GM21447 (cell line): ENCODE results near the gene TAS2R1.

Experiments
- ATAC-seq: cut with Tn5 transposase; IDR thresholded peaks from one replicate; pipeline ENCODE4 v1.9.1; 2021; ENCODE audit not compliant: unreplicated experiment

The TAS2R1 gene, protein sequence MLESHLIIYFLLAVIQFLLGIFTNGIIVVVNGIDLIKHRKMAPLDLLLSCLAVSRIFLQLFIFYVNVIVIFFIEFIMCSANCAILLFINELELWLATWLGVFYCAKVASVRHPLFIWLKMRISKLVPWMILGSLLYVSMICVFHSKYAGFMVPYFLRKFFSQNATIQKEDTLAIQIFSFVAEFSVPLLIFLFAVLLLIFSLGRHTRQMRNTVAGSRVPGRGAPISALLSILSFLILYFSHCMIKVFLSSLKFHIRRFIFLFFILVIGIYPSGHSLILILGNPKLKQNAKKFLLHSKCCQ

DNA sequence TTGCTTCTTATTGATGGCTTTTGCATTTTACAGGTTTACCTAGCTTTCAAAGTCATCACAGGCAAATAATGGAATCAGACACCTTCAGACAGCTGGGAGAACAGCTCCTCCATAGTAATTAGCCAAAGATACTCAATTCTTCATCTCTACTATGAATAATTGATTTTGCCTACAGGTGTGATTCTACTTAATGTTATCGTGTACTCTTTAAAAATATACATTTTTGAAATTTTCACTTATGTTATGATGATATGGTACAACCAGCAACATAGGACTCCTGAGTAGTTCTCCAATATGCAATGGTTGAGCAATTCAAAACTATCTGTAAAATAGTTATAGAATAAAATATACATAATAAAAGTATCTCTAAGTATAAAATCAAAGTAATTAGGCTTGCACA lies at the start of gene TAS2R1:
TAS2R1 (minus strand) TSS at position 101 of the 400 bp plus-strand sequence. CDS start 319 bp downstream, outside the sequence.
- ATAC-seq, result no peak

DNA sequence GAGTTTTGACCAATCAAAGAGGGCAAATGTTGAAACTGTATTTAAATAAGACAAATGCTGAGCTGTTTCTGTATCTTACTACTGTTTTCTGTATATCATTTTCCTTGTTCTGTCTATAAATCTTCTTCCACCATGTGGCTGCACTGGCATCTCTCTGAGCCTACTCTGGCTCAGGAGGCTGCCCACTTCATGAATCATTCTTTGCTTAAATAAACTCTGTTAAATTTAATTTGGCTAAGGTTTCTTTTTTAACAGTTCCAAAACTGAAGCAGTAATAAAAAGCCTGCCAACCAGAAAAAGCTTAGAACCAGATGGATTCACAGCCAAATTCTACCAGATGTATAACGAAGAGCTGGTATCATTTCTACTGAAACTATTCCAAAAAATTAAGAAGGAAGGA lies 40.2 kb upstream of the TAS2R1 start:
- ATAC-seq, result no peak

DNA sequence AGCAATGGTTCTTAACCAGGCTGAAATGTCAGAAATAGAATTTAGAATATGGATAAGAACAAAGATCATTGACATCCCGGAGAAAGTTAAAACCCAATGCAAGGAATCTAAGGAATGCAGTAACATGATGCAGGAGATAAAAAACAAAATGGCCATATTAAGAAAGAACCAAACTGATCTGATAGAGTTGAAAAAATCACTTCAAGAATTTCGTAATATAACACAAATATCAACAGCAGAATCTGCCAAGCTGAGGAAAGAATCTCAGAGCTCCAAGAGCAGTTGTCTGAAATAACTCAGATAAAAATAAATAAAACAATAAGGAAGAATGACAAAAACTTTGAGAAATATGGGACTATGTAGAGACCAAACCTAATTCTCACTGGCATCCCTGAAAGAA lies 37.8 kb upstream of the TAS2R1 start:
- no peak for ATAC-seq

DNA sequence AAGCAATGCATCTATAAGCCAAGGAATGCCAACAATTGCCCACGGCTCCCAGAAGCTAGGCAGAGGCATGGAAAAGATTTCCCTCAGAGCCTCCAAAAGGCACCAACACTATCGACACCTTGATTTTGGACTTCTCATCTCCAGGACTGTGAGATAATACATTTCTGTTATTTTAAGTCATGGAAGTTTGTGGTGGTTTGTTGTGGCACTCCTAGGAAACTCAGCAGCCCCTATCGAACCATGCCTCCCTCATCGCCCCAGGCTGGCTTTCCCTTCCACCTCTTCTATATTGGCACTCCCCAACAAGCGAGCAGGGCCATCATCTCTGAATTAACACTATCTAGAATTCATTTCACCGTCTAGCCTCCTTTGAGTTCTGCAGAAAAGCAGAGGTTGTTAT lies 33.7 kb upstream of the TAS2R1 start:
- ATAC-seq, result no peak

DNA sequence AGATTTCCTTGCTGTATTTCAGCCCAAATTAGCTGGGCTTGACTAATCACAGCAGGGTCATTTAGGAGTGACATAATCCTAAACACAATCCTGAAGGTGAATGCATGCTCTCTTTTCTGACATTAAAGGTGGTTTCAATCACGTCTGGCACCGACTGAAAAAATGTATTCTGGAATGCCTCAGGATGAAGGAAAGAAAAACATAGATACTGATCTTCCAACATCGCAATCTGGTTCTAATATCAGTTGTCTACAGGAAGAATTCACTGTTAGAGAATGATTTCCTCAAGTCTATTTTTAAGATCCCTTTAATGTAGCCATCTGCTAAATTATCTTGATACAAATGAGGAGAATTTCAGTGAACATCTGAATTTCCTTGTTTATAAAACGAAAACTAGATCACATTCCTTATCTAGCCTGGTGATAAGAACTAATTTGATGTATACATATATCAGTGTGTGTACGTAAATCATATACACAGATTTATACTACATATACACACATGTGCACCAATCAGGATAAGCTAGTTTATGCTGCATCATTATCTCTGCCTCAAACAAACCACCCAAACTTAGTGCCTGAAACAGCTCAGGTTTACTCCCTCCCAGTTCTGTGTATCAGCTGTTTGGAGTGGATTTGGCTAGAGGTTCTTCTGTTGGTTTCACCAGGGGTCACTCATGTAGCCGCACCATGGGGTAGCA lies 31.3 kb upstream of the TAS2R1 start:
- ATAC-seq, result no peak

DNA sequence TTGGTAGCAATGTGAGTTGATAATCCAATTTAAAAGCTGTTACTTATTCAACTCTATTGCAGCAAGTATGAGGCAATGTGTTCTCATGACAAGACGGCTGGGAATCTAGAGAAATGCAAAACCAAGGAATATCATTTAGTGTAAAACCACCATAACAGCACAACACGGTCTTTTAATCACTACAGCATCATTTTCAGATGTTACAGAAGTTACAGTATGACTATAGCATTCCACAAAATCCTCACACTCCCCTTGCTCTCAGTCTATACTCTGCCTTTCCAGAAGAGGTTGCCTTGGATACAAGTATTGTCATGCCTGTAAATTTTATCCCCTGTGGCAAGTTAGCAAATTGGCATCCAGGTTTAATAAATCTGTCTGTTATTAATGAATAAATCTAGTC lies 28.6 kb upstream of the TAS2R1 start:
- ATAC-seq, result no peak

DNA sequence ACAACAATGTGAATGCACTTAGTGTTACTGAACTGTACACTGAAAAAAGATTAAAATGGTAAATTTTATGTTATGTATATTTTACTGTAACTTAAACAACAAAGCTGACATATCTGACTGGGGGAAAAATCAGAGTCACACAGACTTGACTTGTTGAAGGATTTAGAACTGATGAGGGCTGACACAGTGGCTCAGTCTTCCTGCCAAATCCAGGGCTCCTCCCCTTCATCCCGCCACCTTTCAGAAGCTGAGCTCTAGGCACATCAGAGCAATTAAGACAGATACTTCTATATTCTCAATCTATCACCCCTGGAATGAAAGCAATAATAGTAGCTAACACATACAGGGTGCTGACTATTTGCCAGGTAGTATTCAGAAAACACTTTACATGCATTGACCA lies 27.7 kb upstream of the TAS2R1 start:
- no peak for ATAC-seq

DNA sequence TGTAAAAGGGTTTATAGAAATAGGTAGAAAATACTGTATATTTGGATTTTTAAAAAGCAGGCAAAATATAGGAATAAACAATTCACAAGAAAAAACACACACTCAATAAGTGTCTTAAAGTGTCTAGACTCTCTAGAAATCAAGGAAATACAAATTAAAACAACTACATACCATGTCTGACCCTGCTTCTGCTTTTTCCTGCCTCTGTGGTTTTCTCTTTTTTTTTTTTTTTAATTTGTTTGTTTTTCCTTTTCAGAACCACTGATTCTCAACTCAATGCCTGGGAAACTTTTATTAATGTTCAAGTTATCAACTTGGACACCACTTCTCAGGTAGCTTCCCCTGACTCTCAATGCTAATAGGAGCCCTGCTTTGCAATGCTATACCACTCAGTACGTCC lies 25.5 kb upstream of the TAS2R1 start:
- ATAC-seq, result no peak

DNA sequence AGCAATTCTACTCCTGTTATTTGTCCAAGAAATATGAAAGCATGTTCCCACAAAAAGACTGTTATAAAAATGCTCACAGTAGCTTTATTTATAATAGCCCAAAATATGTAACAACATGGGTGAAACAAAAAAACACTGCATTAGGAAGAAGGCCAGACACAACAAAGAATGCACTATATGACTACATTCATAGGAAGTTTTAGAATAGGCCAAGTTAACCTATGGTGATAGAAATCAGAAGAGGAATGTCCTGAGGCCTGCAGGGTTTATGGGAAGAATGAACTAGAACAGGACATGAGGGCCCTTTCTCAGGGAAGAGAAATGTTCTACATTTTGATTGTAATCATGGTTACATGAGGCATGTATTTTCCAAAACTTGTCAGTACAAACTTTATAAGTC lies 24.7 kb upstream of the TAS2R1 start:
- ATAC-seq, result no peak

DNA sequence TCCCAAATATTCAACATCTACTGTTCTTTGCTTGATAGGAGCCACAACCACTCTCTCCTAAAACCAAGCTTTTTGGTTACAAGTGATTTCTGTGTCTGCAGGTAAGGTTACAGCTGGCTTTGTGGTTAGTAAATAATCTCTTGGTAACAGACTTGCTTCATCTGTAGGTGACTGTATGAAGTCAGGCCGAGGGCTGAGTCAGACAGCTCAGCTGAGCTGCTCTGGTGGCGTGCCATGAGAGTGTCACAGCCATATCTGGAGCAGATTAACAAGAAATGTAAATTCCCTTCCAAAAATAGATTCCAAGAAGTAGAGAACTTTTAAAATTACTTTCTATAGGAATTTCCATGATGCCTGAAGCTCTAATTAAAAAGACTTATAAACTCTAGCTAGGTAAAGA lies 23.7 kb upstream of the TAS2R1 start:
- peak; percentile 89 for ATAC-seq

DNA sequence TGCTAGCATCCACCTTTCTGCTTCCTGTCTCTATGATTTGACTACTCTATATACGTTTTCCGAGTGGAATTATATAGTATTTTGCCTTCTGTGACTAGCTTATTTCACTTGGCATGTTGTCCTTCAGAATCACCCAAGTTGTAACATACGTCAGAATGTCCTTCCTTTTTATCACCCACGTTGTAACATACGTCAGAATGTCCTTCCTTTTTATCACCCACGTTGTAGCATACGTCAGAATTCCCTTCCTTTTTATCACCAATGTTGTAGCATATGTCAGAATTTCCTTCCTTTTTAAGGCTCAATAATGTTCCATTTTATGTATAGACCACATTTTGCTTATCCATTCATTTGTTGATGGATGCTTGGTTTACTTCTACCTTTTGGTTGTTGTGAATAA lies 22.9 kb upstream of the TAS2R1 start:
- no peak for ATAC-seq

DNA sequence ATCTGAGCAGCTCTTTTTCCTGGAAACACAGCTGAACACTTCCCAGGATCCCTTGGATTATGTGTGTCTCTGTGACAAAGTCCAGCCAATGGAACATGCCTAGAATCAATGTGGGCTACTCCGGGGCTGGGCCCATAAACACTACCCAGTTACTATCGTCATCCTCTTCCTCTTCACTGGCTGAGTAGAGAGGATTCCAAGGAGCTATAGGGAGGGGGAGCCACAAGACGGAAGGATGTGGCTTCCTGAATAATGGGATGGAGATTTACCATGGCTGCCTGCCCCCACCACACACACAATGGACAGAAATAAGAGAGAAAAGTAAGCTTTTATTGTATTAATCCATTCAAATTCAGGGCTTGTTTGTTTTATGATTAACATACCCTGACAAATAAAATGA lies 22.1 kb upstream of the TAS2R1 start:
- no peak for ATAC-seq

DNA sequence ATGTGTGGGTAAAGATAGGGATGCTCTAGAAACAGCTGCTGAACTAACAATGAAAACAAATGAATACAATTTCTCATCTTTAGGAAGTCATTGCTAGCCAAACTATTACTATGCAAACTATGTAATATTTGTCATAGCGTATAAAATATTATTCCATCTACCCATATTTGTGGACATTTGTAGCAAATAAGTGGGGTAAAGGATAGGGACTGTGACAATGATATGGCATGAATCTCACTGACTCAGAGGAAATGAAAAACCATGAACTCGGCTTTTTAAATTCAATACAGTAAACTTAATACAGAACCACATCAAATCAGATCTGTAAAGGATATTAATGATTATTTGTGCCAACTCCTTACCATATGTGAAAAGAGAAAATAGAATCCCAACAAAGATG lies 16.7 kb upstream of the TAS2R1 start:
- no peak for ATAC-seq

DNA sequence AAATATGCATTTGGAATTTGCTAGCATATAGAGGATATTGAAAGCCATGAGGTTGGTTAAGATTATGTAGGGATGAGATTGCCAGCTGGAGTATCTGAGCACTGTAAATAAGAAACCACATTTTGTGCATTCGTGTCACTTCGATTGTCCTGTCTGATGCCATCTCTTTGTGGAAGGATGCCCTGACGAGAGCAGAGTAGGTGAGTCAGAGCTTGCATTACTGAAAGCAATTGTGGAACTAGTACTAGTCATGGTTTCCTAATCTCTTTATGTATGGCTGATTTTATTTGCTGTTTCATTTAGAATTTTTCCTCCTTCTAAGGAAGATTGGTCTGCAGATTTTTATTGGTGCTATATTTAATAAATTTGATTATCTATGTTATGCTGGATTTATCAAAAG lies 14.5 kb upstream of the TAS2R1 start:
- no peak for ATAC-seq

DNA sequence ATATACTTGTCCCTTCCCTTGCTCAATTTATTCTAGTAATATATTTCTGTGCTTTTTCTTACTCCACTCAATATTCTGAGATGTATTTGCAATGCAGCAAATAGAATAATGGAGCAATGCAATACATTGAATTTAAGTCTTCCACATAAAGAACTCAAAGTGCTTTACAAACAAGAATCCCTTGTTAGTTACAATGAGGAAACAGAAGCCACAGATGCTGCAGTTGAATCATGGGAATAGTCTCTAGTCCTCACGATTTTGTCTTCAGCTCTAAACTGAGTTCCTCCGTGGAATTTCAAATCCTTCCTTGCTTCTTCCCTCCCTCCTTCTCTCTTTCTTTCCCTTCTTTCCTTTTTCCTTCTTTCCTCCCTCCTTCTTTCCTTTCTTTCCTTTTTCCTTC lies 12.5 kb upstream of the TAS2R1 start:
- ATAC-seq, result no peak

DNA sequence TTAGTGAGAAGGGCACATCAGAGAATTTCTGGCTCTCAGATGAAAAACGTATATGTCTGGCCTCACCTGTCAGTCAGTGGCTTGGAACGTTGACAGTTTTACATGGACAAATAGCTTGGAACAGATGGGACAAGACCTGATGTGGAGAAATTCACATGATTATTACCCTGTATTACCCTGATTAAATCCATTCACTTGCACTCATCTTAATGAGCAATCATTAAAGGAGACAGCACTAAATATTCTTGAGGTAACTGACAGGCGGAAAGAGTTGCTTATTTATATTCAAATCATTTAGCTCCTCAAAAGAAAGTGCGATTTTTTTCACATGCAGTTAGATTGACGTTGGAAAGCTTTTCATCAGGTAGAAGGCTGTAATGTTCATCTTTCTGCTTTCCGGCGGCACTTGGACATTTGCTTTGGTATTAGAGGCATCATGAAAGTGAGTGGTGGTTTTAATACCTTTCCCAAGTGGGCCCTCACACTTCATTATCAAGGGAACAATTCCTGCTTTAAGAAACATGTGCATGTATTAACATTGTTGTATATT lies 11.7 kb upstream of the TAS2R1 start:
- ATAC-seq, result no peak

DNA sequence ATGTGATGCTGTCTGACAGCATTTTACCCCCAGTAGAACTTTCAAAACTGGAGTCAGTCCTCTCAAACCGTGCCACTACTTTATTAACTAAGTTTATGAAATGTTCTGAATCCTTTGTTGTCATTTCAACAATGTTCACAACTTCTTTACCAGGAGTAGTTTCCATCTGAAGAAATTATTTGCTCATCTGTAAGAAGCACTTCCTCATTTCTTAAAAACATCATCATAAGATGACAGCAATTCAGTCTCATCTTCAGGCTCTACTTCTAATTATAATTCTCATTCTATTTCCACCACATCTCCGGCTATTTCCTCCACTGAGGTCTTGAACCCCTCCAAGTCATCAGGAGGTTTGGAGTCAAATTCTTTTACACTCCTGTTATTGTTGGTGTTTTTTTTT lies 2.3 kb upstream of the TAS2R1 start:
- no peak for ATAC-seq

DNA sequence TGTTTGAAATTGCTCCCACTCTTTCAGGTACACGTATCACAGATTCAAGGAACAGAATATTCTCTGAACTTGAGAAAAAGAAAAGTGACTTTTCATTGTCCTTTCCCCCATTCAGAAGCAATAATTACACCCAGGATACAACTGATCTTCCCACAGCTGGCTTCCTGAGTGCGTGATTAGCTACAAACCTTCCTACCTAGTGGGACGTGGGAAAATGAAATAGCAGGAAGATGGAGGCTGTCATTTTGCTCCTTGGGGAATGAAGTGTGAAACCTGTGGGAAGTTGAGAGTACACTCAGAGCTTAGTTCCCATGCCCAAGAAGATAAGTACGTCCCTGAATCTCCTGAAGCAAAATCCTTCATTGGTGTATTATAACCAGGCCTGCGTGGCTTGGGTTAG lies 2.6 kb downstream of the TAS2R1 start:
- ATAC-seq, result no peak

DNA sequence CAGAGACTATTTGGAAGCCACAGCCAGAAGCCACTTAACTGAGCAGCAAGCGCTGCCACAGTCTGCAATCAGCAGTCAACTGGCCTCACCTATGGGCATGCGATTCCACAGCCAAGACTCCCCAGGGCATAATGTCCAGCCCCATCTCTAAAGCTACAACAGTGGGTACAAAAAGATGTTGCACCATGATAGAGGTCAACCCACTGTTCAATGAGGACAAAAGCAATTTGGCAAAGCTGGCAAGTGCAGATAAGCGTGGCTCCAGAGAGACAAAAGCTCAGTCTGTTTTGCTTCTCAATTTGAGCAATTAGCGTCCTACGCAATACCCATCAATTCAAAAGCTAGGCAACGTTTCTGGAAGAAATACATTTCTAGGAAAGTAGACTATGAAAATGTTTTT lies 3.2 kb downstream of the TAS2R1 start:
- ATAC-seq, result no peak

DNA sequence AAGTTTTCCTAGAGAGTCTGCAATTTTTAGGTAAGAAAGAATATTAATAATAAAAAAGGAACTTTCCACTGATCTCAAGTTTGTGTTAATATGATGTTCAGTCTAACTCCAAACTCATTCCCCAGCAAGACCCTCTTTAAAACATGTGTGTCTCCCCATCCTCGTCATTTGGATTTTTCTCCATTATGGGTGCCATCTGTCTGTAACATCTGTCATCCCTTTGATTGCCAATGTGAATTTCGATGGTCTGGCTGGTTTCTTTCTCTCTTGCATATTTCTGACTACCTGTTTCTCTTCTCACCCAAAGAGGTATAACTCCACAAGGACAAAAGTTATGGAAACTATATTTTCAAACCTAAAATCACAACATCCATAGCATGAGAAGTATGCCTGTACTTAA lies 4.4 kb downstream of the TAS2R1 start:
- no peak for ATAC-seq

DNA sequence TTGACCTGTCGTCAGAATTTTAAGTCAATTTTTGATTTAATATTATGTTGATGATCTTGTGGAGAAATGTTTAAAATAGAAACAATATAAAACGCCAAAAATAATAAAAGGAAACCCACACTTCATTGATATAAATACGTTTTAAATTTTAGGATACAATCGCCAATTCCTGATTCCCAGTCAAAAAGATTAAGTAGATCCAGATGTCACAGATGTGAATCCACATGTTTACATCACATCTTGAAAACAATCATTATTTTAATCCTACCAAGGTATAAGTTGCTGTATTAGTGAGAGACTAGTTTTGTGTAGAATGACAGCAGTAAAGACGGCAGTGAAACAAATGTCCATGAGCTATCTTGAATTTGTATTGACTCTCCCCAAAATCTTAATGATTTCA lies 4.9 kb downstream of the TAS2R1 start:
- ATAC-seq, result no peak

DNA sequence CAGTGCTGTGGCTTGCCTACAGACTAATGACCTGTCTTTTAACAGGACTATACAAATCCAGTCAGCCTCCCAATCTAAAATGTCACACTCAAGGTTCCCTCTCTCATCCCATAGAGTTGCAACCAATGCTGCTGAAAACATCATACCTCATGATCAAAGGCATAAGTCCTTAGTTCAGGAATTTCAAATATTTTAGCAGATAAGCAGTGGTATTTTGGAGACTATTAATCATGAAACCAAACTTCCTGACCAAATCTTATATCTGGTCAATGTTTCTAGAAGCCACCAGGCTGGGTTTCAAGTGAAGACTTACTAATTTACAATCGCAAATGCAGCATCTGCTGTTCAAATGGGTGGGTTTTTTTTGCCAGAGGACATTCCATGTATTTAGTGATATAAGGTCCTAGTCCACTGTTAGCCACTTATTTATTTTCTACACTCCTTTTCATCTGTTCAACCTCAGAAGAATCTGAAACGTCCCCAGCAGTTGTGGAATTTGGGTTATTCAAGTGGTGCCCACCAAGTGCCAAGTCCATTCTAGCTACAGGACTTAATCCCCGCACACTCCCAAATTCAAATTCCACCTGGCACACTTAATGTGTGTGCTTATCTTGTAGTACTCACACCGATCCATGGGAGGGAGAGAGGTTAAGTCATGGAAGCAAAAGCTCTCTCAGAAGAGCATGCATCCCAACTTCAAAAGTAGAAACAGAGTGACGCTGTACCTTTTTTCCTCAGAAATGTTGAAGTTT lies 5.8 kb downstream of the TAS2R1 start:
- no peak for ATAC-seq
